Measurements from ENCODE around the gene SLC25A26.

The SLC25A26 gene

DNA sequence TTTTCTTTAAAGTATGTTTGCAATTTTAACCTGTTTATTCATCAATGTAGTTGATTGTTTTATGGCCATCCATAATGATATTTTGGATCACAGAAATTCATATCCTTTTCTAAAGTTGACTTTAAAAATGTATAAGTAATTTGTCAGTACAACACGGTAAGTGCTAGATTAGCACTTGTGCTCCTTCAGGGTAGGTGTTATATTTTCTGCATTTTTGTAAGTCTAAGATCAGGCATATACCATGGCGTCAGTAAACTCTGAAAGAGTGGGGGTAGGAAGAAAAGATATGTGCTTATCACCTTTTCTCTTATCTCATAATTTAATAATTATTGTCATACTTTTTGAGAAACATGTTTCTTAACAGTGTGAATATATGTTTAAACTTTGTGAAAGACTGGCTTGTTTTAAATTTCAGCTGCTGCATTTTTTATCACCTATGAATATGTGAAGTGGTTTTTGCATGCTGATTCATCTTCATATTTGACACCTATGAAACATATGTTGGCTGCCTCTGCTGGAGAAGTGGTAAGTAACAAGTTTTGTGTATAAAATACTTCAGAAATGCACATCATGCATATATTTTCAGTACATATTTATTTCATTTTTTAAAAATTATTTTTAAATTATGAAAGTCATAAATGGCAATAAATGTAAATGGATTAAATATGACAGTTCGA lies 22.1 kb downstream of the SLC25A26 start:
- H3K4me3 ChIP-seq (ENCODE audit: control insufficient read depth, low read depth, low read length): no peak overlapping the region
- TF ChIP-seq, protein P1, sequence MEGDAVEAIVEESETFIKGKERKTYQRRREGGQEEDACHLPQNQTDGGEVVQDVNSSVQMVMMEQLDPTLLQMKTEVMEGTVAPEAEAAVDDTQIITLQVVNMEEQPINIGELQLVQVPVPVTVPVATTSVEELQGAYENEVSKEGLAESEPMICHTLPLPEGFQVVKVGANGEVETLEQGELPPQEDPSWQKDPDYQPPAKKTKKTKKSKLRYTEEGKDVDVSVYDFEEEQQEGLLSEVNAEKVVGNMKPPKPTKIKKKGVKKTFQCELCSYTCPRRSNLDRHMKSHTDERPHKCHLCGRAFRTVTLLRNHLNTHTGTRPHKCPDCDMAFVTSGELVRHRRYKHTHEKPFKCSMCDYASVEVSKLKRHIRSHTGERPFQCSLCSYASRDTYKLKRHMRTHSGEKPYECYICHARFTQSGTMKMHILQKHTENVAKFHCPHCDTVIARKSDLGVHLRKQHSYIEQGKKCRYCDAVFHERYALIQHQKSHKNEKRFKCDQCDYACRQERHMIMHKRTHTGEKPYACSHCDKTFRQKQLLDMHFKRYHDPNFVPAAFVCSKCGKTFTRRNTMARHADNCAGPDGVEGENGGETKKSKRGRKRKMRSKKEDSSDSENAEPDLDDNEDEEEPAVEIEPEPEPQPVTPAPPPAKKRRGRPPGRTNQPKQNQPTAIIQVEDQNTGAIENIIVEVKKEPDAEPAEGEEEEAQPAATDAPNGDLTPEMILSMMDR (IDR thresholded peaks at IDR 0.05; ENCODE audit: control insufficient read depth, insufficient read depth, low read depth, low read length, missing control alignments): no peak
- no peak for DNase-seq (ENCODE audit: low read depth)

DNA sequence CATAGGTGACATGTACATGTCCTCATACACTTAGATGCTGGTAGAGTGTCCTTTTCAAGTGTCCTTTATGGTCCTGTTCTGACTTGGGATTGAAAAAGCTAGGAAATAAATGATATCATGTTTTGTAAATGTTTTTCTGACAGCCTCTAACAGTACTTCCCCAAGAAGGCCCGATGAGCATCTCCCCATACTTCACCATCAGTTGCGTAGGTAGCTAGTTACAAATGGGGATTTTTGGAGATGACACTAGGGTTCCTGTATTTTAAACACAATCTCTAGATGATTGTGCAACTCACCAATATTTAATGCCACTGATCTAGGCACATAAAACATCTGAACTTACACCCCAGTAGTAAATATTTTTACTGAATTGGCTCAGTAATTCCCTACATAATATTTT lies 27.8 kb downstream of the SLC25A26 start:
- H3K4me3 ChIP-seq (ENCODE audit: control insufficient read depth, low read depth, low read length): no peak overlapping the region
- TF ChIP-seq, protein P1 (IDR thresholded peaks at IDR 0.05; ENCODE audit: control insufficient read depth, insufficient read depth, low read depth, low read length, missing control alignments): no peak
- no peak for DNase-seq (ENCODE audit: low read depth)

DNA sequence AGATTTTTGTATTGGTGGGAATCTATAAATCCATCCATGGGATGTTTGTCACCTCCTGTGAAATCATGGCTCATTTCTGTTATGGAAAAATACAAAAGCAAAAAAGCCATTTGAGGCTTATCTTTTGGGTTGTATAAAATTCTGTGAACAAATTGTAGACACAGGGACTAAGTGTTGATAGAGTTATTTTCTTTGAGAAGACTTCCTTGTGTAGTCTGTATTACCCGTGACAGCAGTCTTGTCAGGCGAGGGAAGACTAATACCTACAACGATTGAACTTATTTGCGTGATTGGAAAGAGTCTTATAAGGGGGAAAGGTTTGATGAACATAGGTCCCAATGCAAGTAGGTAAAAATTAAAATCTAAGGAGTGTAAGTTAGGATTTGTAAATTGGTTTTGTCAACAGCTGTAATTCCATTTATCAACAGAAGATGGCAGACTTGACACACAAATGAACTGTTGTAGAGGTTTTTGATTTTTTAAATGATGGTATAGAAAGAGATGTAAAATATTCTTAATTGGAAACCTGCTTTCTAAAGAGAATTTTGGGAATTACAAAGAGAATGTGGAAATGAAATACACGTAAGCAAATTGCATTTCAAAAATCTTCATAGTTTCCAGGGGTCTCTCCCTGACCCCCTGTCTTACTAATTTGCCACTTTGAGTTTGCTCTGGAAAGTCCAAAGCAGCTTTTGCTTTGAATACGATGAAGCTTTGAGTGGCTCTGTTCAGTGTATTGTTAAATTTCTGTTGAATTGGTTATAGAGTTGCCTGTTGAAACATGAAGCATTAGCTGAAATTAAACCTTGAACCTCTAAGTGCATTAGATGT lies 33.2 kb downstream of the SLC25A26 start:
- DNase-seq (ENCODE audit: low read depth): no peak
- H3K4me3 ChIP-seq (ENCODE audit: control insufficient read depth, low read depth, low read length): no peak overlapping the region
- TF ChIP-seq, protein P1 (IDR thresholded peaks at IDR 0.05; ENCODE audit: control insufficient read depth, insufficient read depth, low read depth, low read length, missing control alignments): peak; percentile 50

DNA sequence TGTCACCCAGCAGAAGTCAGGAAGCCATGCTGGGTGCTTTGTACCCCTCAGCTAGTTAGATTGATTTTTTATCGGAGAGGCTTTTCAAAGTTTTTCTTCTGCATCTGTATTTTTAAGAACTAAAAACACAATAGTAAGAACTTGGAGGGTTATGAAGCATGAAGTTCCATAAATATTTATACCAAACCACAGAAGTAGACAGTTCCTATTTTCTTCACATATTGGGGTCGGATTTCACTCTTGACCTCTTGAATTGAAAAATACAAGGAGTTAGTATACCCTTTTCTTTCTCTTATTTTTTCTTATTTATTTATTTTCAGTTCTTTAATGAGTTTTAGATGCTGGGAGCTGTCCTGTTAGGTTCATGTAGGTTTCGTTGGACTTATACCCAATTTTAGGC lies 35.1 kb downstream of the SLC25A26 start:
- no peak overlapping the region for H3K4me3 ChIP-seq (ENCODE audit: control insufficient read depth, low read depth, low read length)
- no peak for DNase-seq (ENCODE audit: low read depth)
- TF ChIP-seq, protein P1 (IDR thresholded peaks at IDR 0.05; ENCODE audit: control insufficient read depth, insufficient read depth, low read depth, low read length, missing control alignments): no peak

DNA sequence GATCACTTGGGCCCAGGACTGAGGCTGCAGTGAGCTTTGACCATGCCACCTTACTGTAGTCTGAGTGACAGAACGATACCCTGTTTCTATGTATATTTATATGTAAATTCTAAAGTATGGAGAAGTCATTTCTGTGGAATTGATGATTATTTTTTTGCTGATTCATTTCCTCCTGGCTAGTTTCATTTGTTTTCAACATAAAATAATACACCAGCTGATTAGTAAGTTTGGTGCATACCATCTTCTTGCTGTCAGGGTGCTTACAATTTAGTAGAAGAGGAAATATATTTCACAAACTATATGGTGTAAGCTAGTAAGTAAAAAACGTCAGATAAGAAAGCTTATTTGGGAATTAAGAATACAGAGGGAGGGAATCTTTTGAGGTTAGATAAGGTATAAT lies 36.0 kb downstream of the SLC25A26 start:
- no peak overlapping the region for H3K4me3 ChIP-seq (ENCODE audit: control insufficient read depth, low read depth, low read length)
- TF ChIP-seq, protein P1 (IDR thresholded peaks at IDR 0.05; ENCODE audit: control insufficient read depth, insufficient read depth, low read depth, low read length, missing control alignments): no peak

DNA sequence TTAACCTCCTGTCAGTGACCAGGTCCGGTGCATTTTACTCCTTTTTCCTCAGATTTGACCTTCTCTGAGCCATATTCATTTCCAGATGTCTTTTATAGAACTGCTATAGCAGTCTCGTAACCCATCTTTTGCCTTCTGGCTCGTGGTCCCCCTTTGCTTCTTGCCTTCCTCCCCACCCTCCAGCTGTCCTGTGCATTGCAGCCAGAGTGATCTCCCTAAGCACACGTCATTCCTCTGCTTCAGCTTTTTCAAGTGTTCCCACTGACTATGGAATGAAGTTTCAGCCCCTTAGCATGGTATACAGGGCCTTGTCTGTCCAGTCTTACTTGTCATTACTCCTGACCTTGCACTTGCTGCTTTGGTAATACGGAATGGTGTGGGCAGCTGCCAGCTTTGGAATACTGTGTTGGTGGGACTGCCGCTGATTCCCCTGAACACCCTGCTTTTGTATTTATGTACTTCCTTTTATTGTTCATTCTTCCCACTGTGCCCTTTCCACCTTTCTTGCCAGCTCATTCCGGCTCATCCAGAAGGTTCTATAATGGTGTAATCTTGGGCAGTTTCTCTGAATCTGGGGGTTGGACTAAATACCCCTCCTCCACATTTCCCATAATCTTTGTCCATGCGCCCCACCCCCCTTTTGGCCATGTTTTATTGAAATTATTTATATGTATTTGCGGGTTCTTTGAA lies 38.9 kb downstream of the SLC25A26 start:
- no peak for DNase-seq (ENCODE audit: low read depth)
- TF ChIP-seq, protein P1 (IDR thresholded peaks at IDR 0.05; ENCODE audit: control insufficient read depth, insufficient read depth, low read depth, low read length, missing control alignments): no peak
- H3K4me3 ChIP-seq (ENCODE audit: control insufficient read depth, low read depth, low read length): no peak overlapping the region

More for the DNA sequence above, 36.0 kb downstream of the SLC25A26 start:
- DNase-seq (ENCODE audit: low read depth): no peak

Data from AG09309 (cell line).